K562 (cell line): ENCODE data around the gene SAMD9L. TPM values are rescaled to one million over a fixed set of nuclear protein-coding genes. Genes with fewer than 3 reads are reported as not detected.

Source experiments
- ARID1B ChIP-seq: fragments of 450-650 bp; IDR thresholded peaks from 2 replicates; pipeline ENCODE4 v1.6.1; 2016; ENCODE audit warnings: antibody characterized with exemption, mild to moderate bottlenecking, inconsistent platforms
- BHLHE40 ChIP-seq: IDR thresholded peaks from 2 replicates; pipeline ENCODE4 v1.6.1; 2011; ENCODE audit warnings: low read length, improper control_type of control experiment
- DACH1 ChIP-seq: fragments of 450-650 bp; IDR thresholded peaks from 2 replicates; pipeline ENCODE4 v1.6.1; 2018; ENCODE audit not compliant: partially characterized antibody
- E2F3 ChIP-seq: fragments of 250-450 bp; sonication (Bioruptor Pico); IDR thresholded peaks from 2 replicates; pipeline ENCODE4 v1.4.0; 2020; ENCODE audit warnings: mild to moderate bottlenecking
- ELF2 ChIP-seq: fragments of 250-450 bp; sonication (Bioruptor Pico); IDR thresholded peaks from 2 replicates; pipeline ENCODE4 v1.5.0; 2021; ENCODE audit warnings: mild to moderate bottlenecking
- FOXA3 ChIP-seq, 2 experiments: fragments of 450-650 bp in 1 of 2; sonication (generic) in 1 of 2; formaldehyde crosslinking; IDR thresholded peaks in 1 of 2; conservative IDR thresholded peaks in 1 of 2; 2 replicates each; pipeline versions ENCODE4 v1.4.0 to v1.8.0; 2020 to 2022; ENCODE audit warnings: mild to moderate bottlenecking in 2 of 2, missing genetic modification reagents in 1 of 2
- GATAD2B ChIP-seq: fragments of 450-650 bp; IDR thresholded peaks from 2 replicates; pipeline ENCODE4 v1.6.1; 2017; ENCODE audit warnings: mild to moderate bottlenecking, borderline replicate concordance
- HNRNPLL ChIP-seq: fragments of 200-400 bp; formaldehyde crosslinking; IDR thresholded peaks from 2 replicates; pipeline ENCODE4 v1.6.1; 2017; ENCODE audit warnings: low read length, low read depth, mild to moderate bottlenecking; ENCODE audit not compliant: poor library complexity, severe bottlenecking
- KAT8 ChIP-seq: fragments of 450-650 bp; IDR thresholded peaks from 2 replicates; pipeline ENCODE4 v1.6.1; 2016; ENCODE audit warnings: low read depth, mild to moderate bottlenecking
- KLF16 ChIP-seq: IDR thresholded peaks from 2 replicates; pipeline ENCODE4 v1.6.1; 2016; ENCODE audit warnings: antibody characterized with exemption
- MEIS2 ChIP-seq: fragments of 450-650 bp; IDR thresholded peaks from 2 replicates; pipeline ENCODE4 v1.6.1; 2014; ENCODE audit warnings: mild to moderate bottlenecking; ENCODE audit not compliant: partially characterized antibody
- MTA3 ChIP-seq: fragments of 450-650 bp; formaldehyde crosslinking; IDR thresholded peaks from 2 replicates; pipeline ENCODE4 v1.6.1; 2017; ENCODE audit warnings: mild to moderate bottlenecking, borderline replicate concordance
- NFATC3 ChIP-seq: fragments of 450-650 bp; IDR thresholded peaks from 2 replicates; pipeline ENCODE4 v1.6.1; 2017; ENCODE audit warnings: mild to moderate bottlenecking
- PML ChIP-seq: IDR thresholded peaks from 2 replicates; pipeline ENCODE4 v1.6.1; 2012; ENCODE audit warnings: low read length, inconsistent platforms
- POLR2AphosphoS5 ChIP-seq: IDR thresholded peaks from 2 replicates; pipeline ENCODE4 v1.6.1; 2011; ENCODE audit warnings: mild to moderate bottlenecking, low read depth, low read length, moderate library complexity; ENCODE audit not compliant: control insufficient read depth, insufficient read depth
- PTRF ChIP-seq: fragments of 450-650 bp; IDR thresholded peaks from 2 replicates; pipeline ENCODE4 v1.6.1; 2016; ENCODE audit warnings: mild to moderate bottlenecking, missing genetic modification characterization, missing compliant biosample characterization
- RB1 ChIP-seq: fragments of 450-650 bp; IDR thresholded peaks from 2 replicates; pipeline ENCODE4 v1.6.1; 2017; ENCODE audit warnings: low read depth, mild to moderate bottlenecking
- SMARCA4 ChIP-seq: fragments of 450-650 bp; IDR thresholded peaks from 2 replicates; pipeline ENCODE4 v1.6.1; 2016
- TAF1 ChIP-seq: IDR thresholded peaks from 2 replicates; pipeline ENCODE4 v1.6.1; 2011; ENCODE audit warnings: mild to moderate bottlenecking, low read length, moderate library complexity; ENCODE audit not compliant: insufficient read depth, control insufficient read depth, severe bottlenecking; ENCODE audit errors: extremely low read depth
- TCFL5 ChIP-seq: fragments of 250-450 bp; sonication (Bioruptor Pico); conservative IDR thresholded peaks from 2 replicates; pipeline ENCODE4 v1.6.1; 2021; ENCODE audit warnings: mild to moderate bottlenecking, moderate library complexity, matching md5 sums
- ZC3H11A ChIP-seq: IDR thresholded peaks from 2 replicates; pipeline ENCODE4 v1.6.1; 2012; ENCODE audit warnings: low read depth, low read length, improper control_type of control experiment
- ZFPM2 ChIP-seq: fragments of 250-450 bp; sonication (Bioruptor Pico); IDR thresholded peaks from 2 replicates; pipeline ENCODE4 v1.5.1; 2022; ENCODE audit warnings: mild to moderate bottlenecking
- ZNF12 ChIP-seq: sonication (generic); formaldehyde crosslinking; IDR thresholded peaks from 2 replicates; pipeline ENCODE4 v1.4.0; 2020; ENCODE audit warnings: mild to moderate bottlenecking, missing genetic modification reagents
- ZNF263 ChIP-seq: sonication (generic); formaldehyde crosslinking; IDR thresholded peaks from 2 replicates; pipeline ENCODE4 v1.8.0; 2022; ENCODE audit warnings: mild to moderate bottlenecking, missing genetic modification reagents, borderline replicate concordance
- polyA plus RNA-seq, 8 experiments: library from polyadenylated mRNA; depleted of rRNA in 4 of 8; stranded (reverse) in 5 of 8; unstranded in 3 of 8; fragments of >200 nt; fragmentation: Nextera tagmentation in 2 of 8; fragmentation: Illumina TruSeq in 1 of 8; extraction: Ambion mirVana in 2 of 8; extraction: Trizol in 1 of 8; gene quantifications; 2 replicates each; pipeline versions ENCODE4 v1.2.1 to v1.2.3, GENCODE V29; 2011 to 2014; ENCODE audit warnings: inconsistent platforms in 1 of 8, missing spikeins in 1 of 8
- total RNA-seq, 7 experiments: library from RNA; depleted of rRNA in 6 of 7; stranded (reverse); fragments of >200 nt in 6 of 7; fragmentation: Illumina TruSeq in 2 of 7; extraction: Trizol in 2 of 7; gene quantifications; 2 replicates each; pipeline versions ENCODE4 v1.2.1 to v1.2.3, GENCODE V29; 2011 to 2021; ENCODE audit warnings: low replicate concordance in 1 of 7
- TF ChIP-seq, protein P1 (sequence below): fragments of 250-450 bp; sonication (Bioruptor Pico); IDR thresholded peaks from 2 replicates; pipeline ENCODE4 v1.4.0; 2020; ENCODE audit warnings: mild to moderate bottlenecking, moderate library complexity
- TF ChIP-seq, protein P2 (sequence below): fragments of 450-650 bp; IDR thresholded peaks from 2 replicates; pipeline ENCODE4 v1.6.1; 2017; ENCODE audit warnings: mild to moderate bottlenecking, moderate library complexity
- TF ChIP-seq, protein P3 (sequence below): sonication (generic); formaldehyde crosslinking; IDR thresholded peaks from 2 replicates; pipeline ENCODE4 v1.8.1; 2023; ENCODE audit warnings: mild to moderate bottlenecking, missing genetic modification reagents

SAMD9L gene
- total and polyA plus RNA-seq, 9 of the 15 experiments (the other 6 are each of a cell fraction or from before 2014, with no cell fraction given), result 0.15 to 1.0 (median 0.48) TPM

- TF ChIP-seq ZC3H11A (no peak), TAF1 (no peak), SMARCA4 (no peak), ZNF12 (CRISPR knock-in tag) (no peak), GATAD2B (no peak), DACH1 (no peak), ARID1B (no peak), FOXA3 (CRISPR knock-in tag; conservative IDR thresholded peaks at IDR 0.05 in 1 of 2, IDR thresholded peaks at IDR 0.05 in 1 of 2) (no peak), POLR2AphosphoS5 (no peak), KLF16 (no peak), TCFL5 (CRISPR knock-in tag) (no peak), PTRF (tag) (peak; percentile 89), ELF2 (CRISPR knock-in tag) (no peak), HNRNPLL (no peak), PML (no peak), NFATC3 (no peak), KAT8 (no peak), E2F3 (CRISPR knock-in tag) (peak; percentile 91), BHLHE40 (no peak), ZNF263 (CRISPR knock-in tag) (no peak), ZFPM2 (CRISPR knock-in tag) (no peak), MEIS2 (no peak), MTA3 (no peak), RB1 (no peak)
- TF ChIP-seq, protein P1, sequence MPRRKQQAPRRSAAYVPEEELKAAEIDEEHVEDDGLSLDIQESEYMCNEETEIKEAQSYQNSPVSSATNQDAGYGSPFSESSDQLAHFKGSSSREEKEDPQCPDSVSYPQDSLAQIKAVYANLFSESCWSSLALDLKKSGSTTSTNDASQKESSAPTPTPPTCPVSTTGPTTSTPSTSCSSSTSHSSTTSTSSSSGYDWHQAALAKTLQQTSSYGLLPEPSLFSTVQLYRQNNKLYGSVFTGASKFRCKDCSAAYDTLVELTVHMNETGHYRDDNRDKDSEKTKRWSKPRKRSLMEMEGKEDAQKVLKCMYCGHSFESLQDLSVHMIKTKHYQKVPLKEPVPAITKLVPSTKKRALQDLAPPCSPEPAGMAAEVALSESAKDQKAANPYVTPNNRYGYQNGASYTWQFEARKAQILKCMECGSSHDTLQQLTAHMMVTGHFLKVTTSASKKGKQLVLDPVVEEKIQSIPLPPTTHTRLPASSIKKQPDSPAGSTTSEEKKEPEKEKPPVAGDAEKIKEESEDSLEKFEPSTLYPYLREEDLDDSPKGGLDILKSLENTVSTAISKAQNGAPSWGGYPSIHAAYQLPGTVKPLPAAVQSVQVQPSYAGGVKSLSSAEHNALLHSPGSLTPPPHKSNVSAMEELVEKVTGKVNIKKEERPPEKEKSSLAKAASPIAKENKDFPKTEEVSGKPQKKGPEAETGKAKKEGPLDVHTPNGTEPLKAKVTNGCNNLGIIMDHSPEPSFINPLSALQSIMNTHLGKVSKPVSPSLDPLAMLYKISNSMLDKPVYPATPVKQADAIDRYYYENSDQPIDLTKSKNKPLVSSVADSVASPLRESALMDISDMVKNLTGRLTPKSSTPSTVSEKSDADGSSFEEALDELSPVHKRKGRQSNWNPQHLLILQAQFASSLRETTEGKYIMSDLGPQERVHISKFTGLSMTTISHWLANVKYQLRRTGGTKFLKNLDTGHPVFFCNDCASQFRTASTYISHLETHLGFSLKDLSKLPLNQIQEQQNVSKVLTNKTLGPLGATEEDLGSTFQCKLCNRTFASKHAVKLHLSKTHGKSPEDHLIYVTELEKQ (CRISPR knock-in tag), result 0 out of 2 replicates have a peak, but pooled peaks have one; percentile 25
- TF ChIP-seq, protein P2, sequence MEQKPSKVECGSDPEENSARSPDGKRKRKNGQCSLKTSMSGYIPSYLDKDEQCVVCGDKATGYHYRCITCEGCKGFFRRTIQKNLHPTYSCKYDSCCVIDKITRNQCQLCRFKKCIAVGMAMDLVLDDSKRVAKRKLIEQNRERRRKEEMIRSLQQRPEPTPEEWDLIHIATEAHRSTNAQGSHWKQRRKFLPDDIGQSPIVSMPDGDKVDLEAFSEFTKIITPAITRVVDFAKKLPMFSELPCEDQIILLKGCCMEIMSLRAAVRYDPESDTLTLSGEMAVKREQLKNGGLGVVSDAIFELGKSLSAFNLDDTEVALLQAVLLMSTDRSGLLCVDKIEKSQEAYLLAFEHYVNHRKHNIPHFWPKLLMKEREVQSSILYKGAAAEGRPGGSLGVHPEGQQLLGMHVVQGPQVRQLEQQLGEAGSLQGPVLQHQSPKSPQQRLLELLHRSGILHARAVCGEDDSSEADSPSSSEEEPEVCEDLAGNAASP, result no peak
- TF ChIP-seq, protein P3, sequence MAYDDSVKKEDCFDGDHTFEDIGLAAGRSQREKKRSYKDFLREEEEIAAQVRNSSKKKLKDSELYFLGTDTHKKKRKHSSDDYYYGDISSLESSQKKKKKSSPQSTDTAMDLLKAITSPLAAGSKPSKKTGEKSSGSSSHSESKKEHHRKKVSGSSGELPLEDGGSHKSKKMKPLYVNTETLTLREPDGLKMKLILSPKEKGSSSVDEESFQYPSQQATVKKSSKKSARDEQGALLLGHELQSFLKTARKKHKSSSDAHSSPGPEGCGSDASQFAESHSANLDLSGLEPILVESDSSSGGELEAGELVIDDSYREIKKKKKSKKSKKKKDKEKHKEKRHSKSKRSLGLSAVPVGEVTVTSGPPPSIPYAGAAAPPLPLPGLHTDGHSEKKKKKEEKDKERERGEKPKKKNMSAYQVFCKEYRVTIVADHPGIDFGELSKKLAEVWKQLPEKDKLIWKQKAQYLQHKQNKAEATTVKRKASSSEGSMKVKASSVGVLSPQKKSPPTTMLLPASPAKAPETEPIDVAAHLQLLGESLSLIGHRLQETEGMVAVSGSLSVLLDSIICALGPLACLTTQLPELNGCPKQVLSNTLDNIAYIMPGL (CRISPR knock-in tag), result no peak
Measured at GRCh38 chr7:93148727-93149126, 542 bp upstream of the SAMD9L start (continued).
